AG04449 (cell line): Measurements from ENCODE around the gene SRGAP1.

ENCODE experiments used
- CTCF ChIA-PET: fragments of 350-600 bp; formaldehyde crosslinking; extraction: SDS; loops from one replicate; lab custom pipeline; 2021; ENCODE audit warnings: antibody characterized with exemption; lab: Yijun Ruan, JAX
- POLR2A ChIA-PET: fragments of 400-600, 350-600 bp; formaldehyde crosslinking; extraction: SDS; loops from one replicate; lab custom pipeline; 2020; ENCODE audit warnings: antibody characterized with exemption, inconsistent platforms; lab: Yijun Ruan, JAX
- DNase-seq: peaks from one replicate; pipeline ENCODE4 v3.0.0-alpha.2; 2010; ENCODE audit warnings: low read depth, low spot score
- H3K4me3 ChIP-seq: 2 replicates; pipeline ENCODE4 v1.5.1; 2011; ENCODE audit warnings: low read depth, mild to moderate bottlenecking, control low read depth, low read length
- CTCF ChIP-seq: IDR thresholded peaks from one replicate; pipeline ENCODE4 v1.5.1; 2011; ENCODE audit warnings: mild to moderate bottlenecking, moderate library complexity, low read length, control low read depth, inconsistent platforms; ENCODE audit not compliant: insufficient read depth; ENCODE audit errors: missing control alignments

SRGAP1 gene

GRCh38 chr12:63862187-63862968 lies 17.9 kb downstream of the SRGAP1 start:
- TF ChIP-seq CTCF: no peak
- ChIA-PET CTCF (interaction anchor here (1.1 to 1.6 kb wide), 2 partner anchors 35 to 395 kb away, joined by 3 read pairs; no protein-coding TSS in a partner anchor), POLR2A (no interaction called here)
- no peak for DNase-seq
- H3K4me3 ChIP-seq: no peak overlapping the region

- ChIA-PET POLR2A (no interaction called here), CTCF (interaction anchor here (1.0 to 1.6 kb wide), 2 partner anchors 19 to 34 kb away, joined by 3 to 5 read pairs; partner anchors contain the start of gene SRGAP1)
- no peak for TF ChIP-seq CTCF
- no peak overlapping the region for H3K4me3 ChIP-seq
- no peak for DNase-seq
Measured at GRCh38 chr12:63862969-63863230, 18.4 kb downstream of the SRGAP1 start.

- no peak for DNase-seq
- TF ChIP-seq CTCF: no peak
- POLR2A ChIA-PET: no interaction called here
- CTCF ChIA-PET: interaction anchor here (1.0 to 1.6 kb wide), 2 partner anchors 20 to 34 kb away, joined by 3 to 5 read pairs; partner anchors contain the start of gene SRGAP1
- no peak overlapping the region for H3K4me3 ChIP-seq
Measured at GRCh38 chr12:63863658-63864453, 19.4 kb downstream of the SRGAP1 start.

GRCh38 chr12:63864454-63864706 lies 19.9 kb downstream of the SRGAP1 start:
- POLR2A ChIA-PET: no interaction called here
- H3K4me3 ChIP-seq: no peak overlapping the region
- no peak for DNase-seq
- CTCF ChIA-PET: no interaction called here
- TF ChIP-seq CTCF: no peak

- POLR2A ChIA-PET: no interaction called here
- no peak for TF ChIP-seq CTCF
- DNase-seq: no peak
- no peak overlapping the region for H3K4me3 ChIP-seq
- CTCF ChIA-PET: no interaction called here
Measured at GRCh38 chr12:63865448-63865847, 20.9 kb downstream of the SRGAP1 start.

- ChIA-PET POLR2A (no interaction called here), CTCF (interaction anchor here (1.0 kb wide), 1 partner anchor 201 kb away, joined by 3 read pairs; no protein-coding TSS in a partner anchor)
- DNase-seq: no peak
- H3K4me3 ChIP-seq: no peak overlapping the region
- no peak for TF ChIP-seq CTCF
Measured at GRCh38 chr12:63867053-63867452, 22.6 kb downstream of the SRGAP1 start.
